ENCODE data around the gene USP21.

Gene USP21

GRCh38 chr1:161157867-161158266 lies 1.4 kb upstream of the USP21 start:
- DNase-seq (ENCODE audit: extremely low read depth, insufficient read length), result no peak
- H3K27me3 ChIP-seq (replicated peaks; ENCODE audit: control insufficient read depth, insufficient read depth, low read length), result no peaks in the 10 kb centered on the region
- peaks cover 3% of the 10 kb centered on the region; the same call in 1 of the 2 replicates for H3K36me3 ChIP-seq (ENCODE audit: control insufficient read depth, insufficient read depth, low read length)
- TF ChIP-seq CTCF (IDR thresholded peaks at IDR 0.05; ENCODE audit: insufficient read depth, low read length, poor library complexity, severe bottlenecking), result no peak
- no peak overlapping the region for H3K4me3 ChIP-seq (replicated peaks; ENCODE audit: low read depth, low read length)

- Histone ChIP-seq H3K27me3 (replicated peaks; ENCODE audit: control insufficient read depth, insufficient read depth, low read length) (no peaks in the 10 kb centered on the region), H3K36me3 (ENCODE audit: control insufficient read depth, insufficient read depth, low read length) (peaks cover 3% of the 10 kb centered on the region; the same call in 1 of the 2 replicates)
Measured at GRCh38 chr1:161158316-161159010, 837 bp upstream of the USP21 start.

GRCh38 chr1:161159913-161160243 lies 578 bp downstream of the USP21 start:
- H3K36me3 ChIP-seq (ENCODE audit: control insufficient read depth, insufficient read depth, low read length), result peaks cover 3% of the 10 kb centered on the region; the same call in 1 of the 2 replicates
- H3K4me3 ChIP-seq (replicated peaks; ENCODE audit: low read depth, low read length), result peak overlapping the region; percentile 77
- no peak for DNase-seq (ENCODE audit: extremely low read depth, insufficient read length)
- no peaks in the 10 kb centered on the region for H3K27me3 ChIP-seq (replicated peaks; ENCODE audit: control insufficient read depth, insufficient read depth, low read length)
- TF ChIP-seq CTCF (IDR thresholded peaks at IDR 0.05; ENCODE audit: insufficient read depth, low read length, poor library complexity, severe bottlenecking), result no peak

More at GRCh38 chr1:161158316-161159010, 837 bp upstream of the USP21 start:
- TF ChIP-seq CTCF (IDR thresholded peaks at IDR 0.05; ENCODE audit: insufficient read depth, low read length, poor library complexity, severe bottlenecking), result no peak
- DNase-seq (ENCODE audit: extremely low read depth, insufficient read length), result no peak
- no peak overlapping the region for H3K4me3 ChIP-seq (replicated peaks; ENCODE audit: low read depth, low read length)

- no peak for TF ChIP-seq CTCF (IDR thresholded peaks at IDR 0.05; ENCODE audit: insufficient read depth, low read length, poor library complexity, severe bottlenecking)
- DNase-seq (ENCODE audit: extremely low read depth, insufficient read length), result no peak
- no peak overlapping the region for H3K4me3 ChIP-seq (replicated peaks; ENCODE audit: low read depth, low read length)
- H3K36me3 ChIP-seq (ENCODE audit: control insufficient read depth, insufficient read depth, low read length), result peaks cover 3% of the 10 kb centered on the region
- H3K27me3 ChIP-seq (replicated peaks; ENCODE audit: control insufficient read depth, insufficient read depth, low read length), result no peaks in the 10 kb centered on the region
Measured at GRCh38 chr1:161160671-161161145, 1.4 kb downstream of the USP21 start.

- DNase-seq (ENCODE audit: extremely low read depth, insufficient read length), result no peak
- no peak for TF ChIP-seq CTCF (IDR thresholded peaks at IDR 0.05; ENCODE audit: insufficient read depth, low read length, poor library complexity, severe bottlenecking)
- Histone ChIP-seq H3K36me3 (ENCODE audit: control insufficient read depth, insufficient read depth, low read length) (peaks cover 3% of the 10 kb centered on the region), H3K27me3 (replicated peaks; ENCODE audit: control insufficient read depth, insufficient read depth, low read length) (no peaks in the 10 kb centered on the region), H3K4me3 (replicated peaks; ENCODE audit: low read depth, low read length) (no peak overlapping the region)
Measured at GRCh38 chr1:161161652-161162051, 2.4 kb downstream of the USP21 start.
